Mesendoderm (in vitro differentiated cells): Measurements from ENCODE around the gene CC2D2A.

Experiments
- DNase-seq: peaks from one replicate; pipeline ENCODE4 v3.0.0; 2013
- H2AK5ac ChIP-seq: 2 replicates; pipeline ENCODE4 v1.6.1; 2013; ENCODE audit warnings: low read length, inconsistent platforms
- H2BK120ac ChIP-seq: 2 replicates; pipeline ENCODE4 v1.6.1; 2013; ENCODE audit warnings: low read depth, mild to moderate bottlenecking, low read length, moderate library complexity, mixed read lengths
- H2BK15ac ChIP-seq: replicated peaks from 2 replicates; pipeline ENCODE4 v1.6.1; 2013; ENCODE audit warnings: low read depth, mild to moderate bottlenecking, moderate library complexity
- H2BK5ac ChIP-seq: 2 replicates; pipeline ENCODE4 v1.6.1; 2013; ENCODE audit warnings: low read length, inconsistent platforms
- H3K18ac ChIP-seq: 2 replicates; pipeline ENCODE4 v1.6.1; 2013; ENCODE audit warnings: mild to moderate bottlenecking, low read length, mixed read lengths
- H3K23ac ChIP-seq: one replicate; pipeline ENCODE4 v1.6.1; 2013; ENCODE audit warnings: low read length
- H3K27ac ChIP-seq: 2 replicates; pipeline ENCODE4 v1.5.1; 2013; ENCODE audit warnings: low read depth, mild to moderate bottlenecking, inconsistent platforms, low read length, moderate library complexity
- H3K27me3 ChIP-seq: 2 replicates; pipeline ENCODE4 v1.6.1; 2013; ENCODE audit warnings: low read length, control low read depth, mild to moderate bottlenecking, inconsistent platforms; ENCODE audit not compliant: insufficient read depth, poor library complexity
- H3K36me3 ChIP-seq: 2 replicates; pipeline ENCODE4 v1.6.1; 2013; ENCODE audit warnings: low read length, inconsistent platforms; ENCODE audit not compliant: control insufficient read depth, insufficient read depth
- H3K4ac ChIP-seq: one replicate; pipeline ENCODE4 v1.6.1; 2013; ENCODE audit warnings: low read depth, mild to moderate bottlenecking, low read length, moderate library complexity
- H3K4me1 ChIP-seq: 2 replicates; pipeline ENCODE4 v1.6.1; 2013; ENCODE audit warnings: low read depth, low read length, inconsistent platforms; ENCODE audit not compliant: control insufficient read depth
- H3K4me2 ChIP-seq: 2 replicates; pipeline ENCODE4 v1.6.1; 2013; ENCODE audit warnings: low read length
- H3K4me3 ChIP-seq: 2 replicates; pipeline ENCODE4 v1.5.1; 2013; ENCODE audit warnings: mild to moderate bottlenecking, low read length
- H3K56ac ChIP-seq: one replicate; pipeline ENCODE4 v1.6.1; 2013; ENCODE audit warnings: low read length
- H3K79me1 ChIP-seq: 2 replicates; pipeline ENCODE4 v1.6.1; 2013; ENCODE audit warnings: low read length, inconsistent platforms
- H3K79me2 ChIP-seq: 2 replicates; pipeline ENCODE4 v1.6.1; 2013; ENCODE audit warnings: mild to moderate bottlenecking, low read length; ENCODE audit not compliant: control insufficient read depth, insufficient read depth
- H3K9ac ChIP-seq: 2 replicates; pipeline ENCODE4 v1.6.1; 2013; ENCODE audit warnings: low read length, inconsistent platforms
- H4K5ac ChIP-seq: one replicate; pipeline ENCODE4 v1.6.1; 2013; ENCODE audit warnings: low read length
- H4K8ac ChIP-seq: one replicate; pipeline ENCODE4 v1.6.1; 2013; ENCODE audit warnings: low read depth, mild to moderate bottlenecking, control low read depth, low read length, moderate library complexity
- WGBS: extraction: QIAGEN DNeasy Blood & Tissue Kit; methylation state at CpG from one replicate; pipeline ENCODE4 v1.1.7; 2013; ENCODE audit warnings: low lambda C conversion rate, missing lambda C conversion rate; ENCODE audit not compliant: insufficient coverage; ENCODE audit errors: extremely low coverage; 5-methylcytosine and 5-hydroxymethylcytosine counted together

CC2D2A gene

GRCh38 chr4:15498356-15498755, 28.7 kb downstream of the CC2D2A start:
- WGBS, result no CpG with 5 or more reads among the region's 3 CpGs
- no peaks in the 10 kb centered on the region for H3K79me2 ChIP-seq
- no peaks in the 10 kb centered on the region for H3K79me1 ChIP-seq
- H3K18ac ChIP-seq, result no peak overlapping the region
- H2AK5ac ChIP-seq, result no peak overlapping the region
- no peaks in the 10 kb centered on the region for H3K36me3 ChIP-seq
- H3K4ac ChIP-seq, result no peak overlapping the region
- H3K4me2 ChIP-seq, result no peak overlapping the region
- H4K5ac ChIP-seq, result no peak overlapping the region
- H3K9ac ChIP-seq, result no peak overlapping the region
- H3K27ac ChIP-seq, result no peak overlapping the region
- no peak for DNase-seq
- no peak overlapping the region for H4K8ac ChIP-seq
- H2BK5ac ChIP-seq, result no peak overlapping the region
- no peaks in the 10 kb centered on the region for H3K27me3 ChIP-seq
- H2BK15ac ChIP-seq, result no peak overlapping the region
- H3K4me1 ChIP-seq, result peaks cover 5% of the 10 kb centered on the region
- H3K4me3 ChIP-seq, result no peak overlapping the region
- H3K56ac ChIP-seq, result no peak overlapping the region
- no peak overlapping the region for H2BK120ac ChIP-seq
- no peak overlapping the region for H3K23ac ChIP-seq

- Histone ChIP-seq H3K27ac (no peak overlapping the region), H4K5ac (no peak overlapping the region), H2AK5ac (no peak overlapping the region), H3K36me3 (no peaks in the 10 kb centered on the region), H2BK15ac (no peak overlapping the region), H3K79me2 (no peaks in the 10 kb centered on the region), H3K4me2 (no peak overlapping the region), H4K8ac (no peak overlapping the region), H3K56ac (no peak overlapping the region), H3K18ac (no peak overlapping the region), H3K4me1 (peaks cover 5% of the 10 kb centered on the region), H3K9ac (no peak overlapping the region), H3K4me3 (no peak overlapping the region), H3K79me1 (no peaks in the 10 kb centered on the region), H2BK5ac (no peak overlapping the region), H3K27me3 (no peaks in the 10 kb centered on the region), H3K23ac (no peak overlapping the region), H3K4ac (no peak overlapping the region), H2BK120ac (no peak overlapping the region)
- no peak for DNase-seq
- WGBS, result no CpG with 5 or more reads among the region's 7 CpGs
These were observed 31.0 kb downstream of the CC2D2A start for GRCh38 chr4:15500701-15501100.

GRCh38 chr4:15501941-15502340, 32.3 kb downstream of the CC2D2A start:
- Histone ChIP-seq H3K56ac (no peak overlapping the region), H3K23ac (no peak overlapping the region), H3K79me1 (no peaks in the 10 kb centered on the region), H3K27me3 (no peaks in the 10 kb centered on the region), H3K9ac (no peak overlapping the region), H2BK15ac (no peak overlapping the region), H2BK5ac (no peak overlapping the region), H3K4me1 (peaks cover 5% of the 10 kb centered on the region), H3K36me3 (no peaks in the 10 kb centered on the region), H4K5ac (no peak overlapping the region), H3K79me2 (no peaks in the 10 kb centered on the region), H3K4ac (no peak overlapping the region), H3K18ac (no peak overlapping the region), H2AK5ac (no peak overlapping the region), H4K8ac (no peak overlapping the region), H3K27ac (no peak overlapping the region), H3K4me3 (no peak overlapping the region), H2BK120ac (no peak overlapping the region), H3K4me2 (no peak overlapping the region)
- DNase-seq, result no peak
- no CpG with 5 or more reads among the region's 2 CpGs for WGBS

GRCh38 chr4:15502384-15502783, 32.7 kb downstream of the CC2D2A start:
- no peaks in the 10 kb centered on the region for H3K79me1 ChIP-seq
- no peak overlapping the region for H4K8ac ChIP-seq
- WGBS, result no CpG with 5 or more reads among the region's 3 CpGs
- H3K56ac ChIP-seq, result no peak overlapping the region
- no peaks in the 10 kb centered on the region for H3K36me3 ChIP-seq
- H2AK5ac ChIP-seq, result no peak overlapping the region
- H3K18ac ChIP-seq, result no peak overlapping the region
- no peaks in the 10 kb centered on the region for H3K27me3 ChIP-seq
- no peak overlapping the region for H3K4ac ChIP-seq
- no peak overlapping the region for H2BK5ac ChIP-seq
- DNase-seq, result no peak
- peaks cover 5% of the 10 kb centered on the region for H3K4me1 ChIP-seq
- no peak overlapping the region for H2BK15ac ChIP-seq
- H3K79me2 ChIP-seq, result no peaks in the 10 kb centered on the region
- H3K4me2 ChIP-seq, result no peak overlapping the region
- H3K23ac ChIP-seq, result no peak overlapping the region
- H4K5ac ChIP-seq, result no peak overlapping the region
- H3K9ac ChIP-seq, result no peak overlapping the region
- no peak overlapping the region for H2BK120ac ChIP-seq
- no peak overlapping the region for H3K4me3 ChIP-seq
- H3K27ac ChIP-seq, result no peak overlapping the region

GRCh38 chr4:15504041-15504440, 34.4 kb downstream of the CC2D2A start:
- Histone ChIP-seq H3K27me3 (no peaks in the 10 kb centered on the region), H2BK120ac (no peak overlapping the region), H3K4me3 (no peak overlapping the region), H3K4me1 (peaks cover 5% of the 10 kb centered on the region), H3K56ac (no peak overlapping the region), H3K23ac (no peak overlapping the region), H2BK5ac (no peak overlapping the region), H3K79me1 (no peaks in the 10 kb centered on the region), H4K8ac (no peak overlapping the region), H2AK5ac (no peak overlapping the region), H3K18ac (no peak overlapping the region), H3K9ac (no peak overlapping the region), H3K79me2 (no peaks in the 10 kb centered on the region), H3K27ac (no peak overlapping the region), H3K4me2 (no peak overlapping the region), H4K5ac (no peak overlapping the region), H3K4ac (no peak overlapping the region), H3K36me3 (no peaks in the 10 kb centered on the region), H2BK15ac (no peak overlapping the region)
- DNase-seq, result no peak
- no CpG with 5 or more reads among the region's 1 CpG for WGBS

- no peaks in the 10 kb centered on the region for H3K79me2 ChIP-seq
- H3K27me3 ChIP-seq, result no peaks in the 10 kb centered on the region
- H3K56ac ChIP-seq, result no peak overlapping the region
- no peak overlapping the region for H3K4ac ChIP-seq
- no peak overlapping the region for H2BK5ac ChIP-seq
- H3K18ac ChIP-seq, result no peak overlapping the region
- no peak overlapping the region for H3K4me2 ChIP-seq
- no peak overlapping the region for H2BK15ac ChIP-seq
- H2BK120ac ChIP-seq, result no peak overlapping the region
- no peak overlapping the region for H2AK5ac ChIP-seq
- H3K79me1 ChIP-seq, result no peaks in the 10 kb centered on the region
- H3K4me3 ChIP-seq, result no peak overlapping the region
- H3K36me3 ChIP-seq, result no peaks in the 10 kb centered on the region
- H3K9ac ChIP-seq, result no peak overlapping the region
- peak overlapping the region; percentile 57 for H3K27ac ChIP-seq
- no peak overlapping the region for H3K23ac ChIP-seq
- H3K4me1 ChIP-seq, result peaks cover 2% of the 10 kb centered on the region
- H4K8ac ChIP-seq, result no peak overlapping the region
- no peak overlapping the region for H4K5ac ChIP-seq
- peak; percentile 88 for DNase-seq
- no CpG with 5 or more reads among the region's 8 CpGs for WGBS
These were observed 36.8 kb downstream of the CC2D2A start for GRCh38 chr4:15506464-15506863.
